Astrocyte (in vitro differentiated cells and primary cell): ENCODE data around the gene RGSL1.

Experiments
- CTCF ChIP-seq: IDR thresholded peaks from 2 replicates; pipeline ENCODE4 v1.5.1; 2011; ENCODE audit warnings: low read depth, mild to moderate bottlenecking, inconsistent platforms, low read length, moderate library complexity; ENCODE audit not compliant: insufficient read depth
- EZH2 ChIP-seq: IDR thresholded peaks from 2 replicates; pipeline ENCODE4 v1.6.1; 2012; ENCODE audit warnings: mild to moderate bottlenecking, low read length, inconsistent platforms; ENCODE audit not compliant: insufficient read depth

GRCh38 chr1:182476625-182477024 is 26.7 kb downstream of the RGSL1 start:
- TF ChIP-seq CTCF (no peak), EZH2 (no peak)
